ENCODE measurements around the gene NUMB.

NUMB gene

GRCh38 chr14:73293782-73294781 is 164.3 kb downstream of the NUMB start:
- no peak for DNase-seq (ENCODE audit: low read depth in 2 of 2, low spot score in 1 of 2)

- DNase-seq (ENCODE audit: low read depth in 2 of 2, low spot score in 1 of 2), result no peak
Observed at GRCh38 chr14:73290279-73290678, 168.1 kb downstream of the NUMB start.

- DNase-seq (ENCODE audit: low read depth in 2 of 2, low spot score in 1 of 2), result no peak
Observed at GRCh38 chr14:73289729-73290128, 168.6 kb downstream of the NUMB start.

- DNase-seq (ENCODE audit: low read depth in 2 of 2, low spot score in 1 of 2), result no peak
Observed at GRCh38 chr14:73289308-73289707, 169.0 kb downstream of the NUMB start.

- DNase-seq (ENCODE audit: low read depth in 2 of 2, low spot score in 1 of 2), result no peak
Observed at GRCh38 chr14:73287071-73287470, 171.3 kb downstream of the NUMB start.

- DNase-seq (ENCODE audit: low read depth in 2 of 2, low spot score in 1 of 2), result no peak
Observed at GRCh38 chr14:73286598-73286997, 171.7 kb downstream of the NUMB start.

- no peak for DNase-seq (ENCODE audit: low read depth in 2 of 2, low spot score in 1 of 2)
Observed at GRCh38 chr14:73285979-73286378, 172.4 kb downstream of the NUMB start.

- no peak for DNase-seq (ENCODE audit: low read depth in 2 of 2, low spot score in 1 of 2)
Observed at GRCh38 chr14:73283608-73284379, 174.6 kb downstream of the NUMB start.

GRCh38 chr14:73280903-73281302 is 177.4 kb downstream of the NUMB start:
- DNase-seq (ENCODE audit: low read depth in 2 of 2, low spot score in 1 of 2), result no peak

- no peak for DNase-seq (ENCODE audit: low read depth in 2 of 2, low spot score in 1 of 2)
Observed at GRCh38 chr14:73277376-73277775, 181.0 kb downstream of the NUMB start.

GRCh38 chr14:73276836-73277235 is 181.5 kb downstream of the NUMB start:
- no peak for DNase-seq (ENCODE audit: low read depth in 2 of 2, low spot score in 1 of 2)

- no peak for DNase-seq (ENCODE audit: low read depth in 2 of 2, low spot score in 1 of 2)
Observed at GRCh38 chr14:73273799-73274198, 184.5 kb downstream of the NUMB start.

- DNase-seq (ENCODE audit: low read depth in 2 of 2, low spot score in 1 of 2), result no peak
Observed at GRCh38 chr14:73272393-73272792, 186.0 kb downstream of the NUMB start.

GRCh38 chr14:73269729-73270531 is 188.4 kb downstream of the NUMB start:
- DNase-seq (ENCODE audit: low read depth in 2 of 2, low spot score in 1 of 2), result no peak

GRCh38 chr14:73267474-73267873 is 190.9 kb downstream of the NUMB start:
- no peak for DNase-seq (ENCODE audit: low read depth in 2 of 2, low spot score in 1 of 2)

GRCh38 chr14:73266317-73266716 is 192.0 kb downstream of the NUMB start:
- no peak for DNase-seq (ENCODE audit: low read depth in 2 of 2, low spot score in 1 of 2)

GRCh38 chr14:73265721-73266046 is 192.7 kb downstream of the NUMB start:
- DNase-seq (ENCODE audit: low read depth in 2 of 2, low spot score in 1 of 2), result no peak

- no peak for DNase-seq (ENCODE audit: low read depth in 2 of 2, low spot score in 1 of 2)
Observed at GRCh38 chr14:73264885-73265720, 193.2 kb downstream of the NUMB start.

- DNase-seq (ENCODE audit: low read depth in 2 of 2, low spot score in 1 of 2), result no peak
Observed at GRCh38 chr14:73264080-73264884, 194.1 kb downstream of the NUMB start.

GRCh38 chr14:73263606-73264005 is 194.7 kb downstream of the NUMB start:
- no peak for DNase-seq (ENCODE audit: low read depth in 2 of 2, low spot score in 1 of 2)

All from stimulated activated CD8-positive, alpha-beta memory T cell treated with anti-CD3 and anti-CD28 coated beads, Interleukin-4, amount 100 ng/mL, for 1 hour (primary cell).